ENCODE measurements around the gene NR1I2.

Gene NR1I2

GRCh38 chr3:119751423-119751822, 30.5 kb upstream of the NR1I2 start:
- TF ChIP-seq NFIC (IDR thresholded peaks at IDR 0.05) (no peak), TCF12 (IDR thresholded peaks at IDR 0.05; ENCODE audit: low read depth) (no peak), USF1 (IDR thresholded peaks at IDR 0.05) (no peak), ZBTB7A (IDR thresholded peaks at IDR 0.05; ENCODE audit: low read depth) (no peak), EGR1 (IDR thresholded peaks at IDR 0.05) (no peak)

- no peak for TF ChIP-seq EGR1 (IDR thresholded peaks at IDR 0.05)
- no peak for TF ChIP-seq USF1 (IDR thresholded peaks at IDR 0.05)
- TF ChIP-seq NFIC (IDR thresholded peaks at IDR 0.05): no peak
- no peak for TF ChIP-seq RAD21 (IDR thresholded peaks at IDR 0.05; ENCODE audit: low read depth)
- no peak for TF ChIP-seq YY1 (IDR thresholded peaks at IDR 0.05; ENCODE audit: low read depth)
- TF ChIP-seq TEAD4 (IDR thresholded peaks at IDR 0.05): no peak
- no peak for TF ChIP-seq EP300 (IDR thresholded peaks at IDR 0.05; ENCODE audit: borderline replicate concordance)
Measured at GRCh38 chr3:119759962-119760361, 21.9 kb upstream of the NR1I2 start.

- no peak for TF ChIP-seq TAF1 (IDR thresholded peaks at IDR 0.05; ENCODE audit: low read depth)
- TF ChIP-seq TEAD4 (IDR thresholded peaks at IDR 0.05): no peak
- no peak for TF ChIP-seq CEBPB (IDR thresholded peaks at IDR 0.05)
- no peak for TF ChIP-seq YY1 (IDR thresholded peaks at IDR 0.05; ENCODE audit: low read depth)
- TF ChIP-seq USF1 (IDR thresholded peaks at IDR 0.05): no peak
Measured at GRCh38 chr3:119762876-119763275, 19.0 kb upstream of the NR1I2 start.

- TF ChIP-seq TAF1 (IDR thresholded peaks at IDR 0.05; ENCODE audit: low read depth) (no peak), USF1 (IDR thresholded peaks at IDR 0.05) (no peak), NFIC (IDR thresholded peaks at IDR 0.05) (no peak), CEBPB (IDR thresholded peaks at IDR 0.05) (no peak), RAD21 (IDR thresholded peaks at IDR 0.05; ENCODE audit: low read depth) (no peak), TEAD4 (IDR thresholded peaks at IDR 0.05) (no peak), MAX (IDR thresholded peaks at IDR 0.05) (no peak), TCF12 (IDR thresholded peaks at IDR 0.05; ENCODE audit: low read depth) (no peak), EGR1 (IDR thresholded peaks at IDR 0.05) (no peak), YY1 (IDR thresholded peaks at IDR 0.05; ENCODE audit: low read depth) (no peak), ZBTB7A (IDR thresholded peaks at IDR 0.05; ENCODE audit: low read depth) (no peak), CREB1 (IDR thresholded peaks at IDR 0.05; ENCODE audit: low read depth) (no peak), EP300 (IDR thresholded peaks at IDR 0.05; ENCODE audit: borderline replicate concordance) (no peak), FOXM1 (IDR thresholded peaks at IDR 0.05; ENCODE audit: borderline replicate concordance, low read depth) (no peak), REST (IDR thresholded peaks at IDR 0.05; ENCODE audit: low read depth) (no peak)
Measured at GRCh38 chr3:119763466-119763865, 18.4 kb upstream of the NR1I2 start.

GRCh38 chr3:119765239-119765638, 16.7 kb upstream of the NR1I2 start:
- TF ChIP-seq CEBPB (IDR thresholded peaks at IDR 0.05): no peak
- no peak for TF ChIP-seq TAF1 (IDR thresholded peaks at IDR 0.05; ENCODE audit: low read depth)
- no peak for TF ChIP-seq EP300 (IDR thresholded peaks at IDR 0.05; ENCODE audit: borderline replicate concordance)
- TF ChIP-seq TCF12 (IDR thresholded peaks at IDR 0.05; ENCODE audit: low read depth): no peak
- no peak for TF ChIP-seq MAX (IDR thresholded peaks at IDR 0.05)
- no peak for TF ChIP-seq NFIC (IDR thresholded peaks at IDR 0.05)
- no peak for TF ChIP-seq REST (IDR thresholded peaks at IDR 0.05; ENCODE audit: low read depth)
- TF ChIP-seq FOXM1 (IDR thresholded peaks at IDR 0.05; ENCODE audit: borderline replicate concordance, low read depth): no peak
- no peak for TF ChIP-seq TEAD4 (IDR thresholded peaks at IDR 0.05)
- no peak for TF ChIP-seq RAD21 (IDR thresholded peaks at IDR 0.05; ENCODE audit: low read depth)

All from Ishikawa (cell line).